GM12873 (cell line): ENCODE results near the gene PIP5KL1.
A peak's percentile ranks its signal among the peaks of the same experiment; 100 is the strongest.

Source experiments
- TF ChIP-seq, protein P1 (sequence below): IDR thresholded peaks from 2 replicates; pipeline ENCODE4 v1.5.1; 2012; ENCODE audit warnings: low read depth, mild to moderate bottlenecking, moderate library complexity, low read length, control low read depth; ENCODE audit not compliant: insufficient read depth; ENCODE audit errors: missing control alignments

Gene PIP5KL1

DNA sequence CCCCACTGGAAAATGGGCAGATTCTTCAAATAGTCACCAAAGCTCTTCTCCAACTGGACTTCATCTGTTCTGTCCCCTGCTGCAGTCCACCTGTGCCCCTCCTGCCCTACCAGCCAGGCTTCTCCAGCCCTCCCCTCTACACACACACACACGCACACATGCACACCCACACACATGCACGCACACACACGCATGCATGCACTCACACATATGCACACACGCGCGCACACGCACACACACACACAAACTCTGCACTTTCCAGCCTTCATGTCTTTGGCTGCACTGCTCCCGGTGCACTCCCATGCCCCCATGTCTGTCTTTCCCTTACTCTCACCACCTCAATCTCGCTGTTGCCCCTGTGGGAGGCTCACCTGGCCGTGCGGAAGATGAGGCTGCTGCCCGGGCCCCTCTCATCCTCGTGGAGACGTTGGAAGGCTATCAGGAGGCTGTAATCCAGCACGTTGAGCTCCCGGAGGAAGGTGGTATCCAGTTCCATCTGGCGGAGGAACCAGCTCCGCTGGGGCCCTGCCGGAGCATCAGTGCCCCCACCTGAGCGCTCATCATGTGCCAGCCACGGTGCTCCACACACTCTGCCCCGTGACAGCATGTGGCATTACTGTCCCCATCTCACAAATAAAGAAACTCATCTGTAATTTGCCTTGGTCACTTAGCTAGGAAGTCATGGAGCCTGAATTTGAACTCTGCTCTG, 5.7 kb downstream of the PIP5KL1 start:
- TF ChIP-seq, protein P1, sequence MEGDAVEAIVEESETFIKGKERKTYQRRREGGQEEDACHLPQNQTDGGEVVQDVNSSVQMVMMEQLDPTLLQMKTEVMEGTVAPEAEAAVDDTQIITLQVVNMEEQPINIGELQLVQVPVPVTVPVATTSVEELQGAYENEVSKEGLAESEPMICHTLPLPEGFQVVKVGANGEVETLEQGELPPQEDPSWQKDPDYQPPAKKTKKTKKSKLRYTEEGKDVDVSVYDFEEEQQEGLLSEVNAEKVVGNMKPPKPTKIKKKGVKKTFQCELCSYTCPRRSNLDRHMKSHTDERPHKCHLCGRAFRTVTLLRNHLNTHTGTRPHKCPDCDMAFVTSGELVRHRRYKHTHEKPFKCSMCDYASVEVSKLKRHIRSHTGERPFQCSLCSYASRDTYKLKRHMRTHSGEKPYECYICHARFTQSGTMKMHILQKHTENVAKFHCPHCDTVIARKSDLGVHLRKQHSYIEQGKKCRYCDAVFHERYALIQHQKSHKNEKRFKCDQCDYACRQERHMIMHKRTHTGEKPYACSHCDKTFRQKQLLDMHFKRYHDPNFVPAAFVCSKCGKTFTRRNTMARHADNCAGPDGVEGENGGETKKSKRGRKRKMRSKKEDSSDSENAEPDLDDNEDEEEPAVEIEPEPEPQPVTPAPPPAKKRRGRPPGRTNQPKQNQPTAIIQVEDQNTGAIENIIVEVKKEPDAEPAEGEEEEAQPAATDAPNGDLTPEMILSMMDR = no peak

DNA sequence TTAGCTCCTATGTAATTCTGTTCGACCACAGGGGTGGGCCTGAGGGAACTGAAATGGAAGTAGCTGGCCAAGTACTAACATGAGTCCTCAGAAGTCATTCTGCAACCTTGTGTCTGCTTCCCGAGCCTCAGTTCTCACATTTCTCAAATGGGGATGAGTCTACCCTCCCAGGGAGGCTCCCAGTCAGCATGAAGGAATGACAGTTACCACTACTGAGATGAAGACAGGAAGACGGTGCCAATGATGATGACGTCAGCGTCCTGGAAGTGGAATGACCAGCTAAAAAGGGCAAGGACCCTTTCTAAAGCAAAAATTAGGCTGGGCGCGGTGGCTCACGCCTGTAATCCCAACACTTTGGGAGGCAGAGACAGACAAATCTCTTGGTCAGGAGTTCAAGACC, 6.8 kb downstream of the PIP5KL1 start:
- TF ChIP-seq, protein P1 = no peak

DNA sequence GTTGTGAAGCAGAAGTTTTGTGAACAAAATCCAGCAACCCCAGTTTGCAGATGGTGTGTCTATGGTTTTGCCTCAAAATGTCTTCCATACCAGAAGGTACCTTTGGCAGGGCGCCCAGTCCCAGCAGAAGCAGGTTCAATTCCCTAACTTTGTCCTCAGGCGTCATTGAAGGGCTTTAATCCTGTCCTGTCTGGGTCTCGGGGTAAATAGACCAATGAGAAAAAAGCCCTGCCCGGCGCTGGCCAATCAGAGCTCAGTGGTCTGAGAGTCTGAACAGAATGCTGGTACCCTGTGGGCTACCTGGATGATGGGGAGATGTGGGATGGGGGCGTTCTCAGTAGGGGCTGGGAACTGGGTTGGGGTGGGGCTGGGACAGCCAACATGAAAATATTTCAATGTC, 7.5 kb downstream of the PIP5KL1 start:
- TF ChIP-seq, protein P1 = no peak

DNA sequence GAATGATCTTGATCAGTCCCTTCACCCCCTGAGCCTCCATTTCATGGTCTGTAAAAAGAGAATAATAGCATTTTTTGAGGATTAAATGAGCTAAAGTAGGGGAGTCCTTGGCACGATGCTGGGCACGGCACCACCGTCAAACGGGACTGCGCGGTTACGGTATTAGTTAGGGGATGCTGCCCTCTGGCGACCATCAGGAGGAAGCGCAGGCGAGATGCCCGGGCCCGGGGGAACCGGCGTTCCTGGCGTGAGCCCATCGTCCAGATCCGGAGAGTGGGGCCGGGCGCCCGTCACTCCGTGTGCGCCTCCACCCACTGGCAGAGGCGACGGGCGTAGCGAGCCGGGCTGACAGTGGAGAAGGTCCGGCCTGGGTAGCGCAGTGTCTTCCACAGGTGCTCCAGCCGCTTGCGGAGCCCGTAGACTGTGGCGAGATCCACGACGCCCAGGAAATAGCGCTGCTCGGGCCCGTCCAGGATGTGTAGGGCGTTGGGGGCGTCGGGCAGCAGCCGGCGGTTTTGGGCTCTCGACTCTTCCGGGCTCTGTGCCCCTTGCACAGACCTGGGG, 8.9 kb downstream of the PIP5KL1 start:
- TF ChIP-seq, protein P1 = peak; percentile 95

DNA sequence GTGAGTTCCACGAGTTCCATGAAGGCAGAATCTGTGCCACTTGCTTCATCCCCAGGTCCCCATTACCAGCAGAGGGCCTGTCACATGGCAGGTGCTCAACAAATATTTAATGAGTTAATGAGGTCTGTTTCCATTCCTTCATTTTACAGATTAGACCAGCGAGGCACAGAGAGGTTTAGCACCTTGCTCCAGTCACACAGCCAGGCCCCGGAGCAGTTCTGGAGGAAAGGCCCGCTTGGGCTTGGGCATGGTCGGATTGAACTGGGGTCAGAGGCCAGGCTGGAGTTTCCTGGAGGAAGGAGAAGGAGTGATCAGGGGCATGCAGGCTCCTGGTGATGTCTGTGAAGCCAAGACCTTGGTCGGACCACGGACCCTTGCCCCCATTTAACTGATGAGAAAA, 9.8 kb downstream of the PIP5KL1 start:
- TF ChIP-seq, protein P1 = no peak

DNA sequence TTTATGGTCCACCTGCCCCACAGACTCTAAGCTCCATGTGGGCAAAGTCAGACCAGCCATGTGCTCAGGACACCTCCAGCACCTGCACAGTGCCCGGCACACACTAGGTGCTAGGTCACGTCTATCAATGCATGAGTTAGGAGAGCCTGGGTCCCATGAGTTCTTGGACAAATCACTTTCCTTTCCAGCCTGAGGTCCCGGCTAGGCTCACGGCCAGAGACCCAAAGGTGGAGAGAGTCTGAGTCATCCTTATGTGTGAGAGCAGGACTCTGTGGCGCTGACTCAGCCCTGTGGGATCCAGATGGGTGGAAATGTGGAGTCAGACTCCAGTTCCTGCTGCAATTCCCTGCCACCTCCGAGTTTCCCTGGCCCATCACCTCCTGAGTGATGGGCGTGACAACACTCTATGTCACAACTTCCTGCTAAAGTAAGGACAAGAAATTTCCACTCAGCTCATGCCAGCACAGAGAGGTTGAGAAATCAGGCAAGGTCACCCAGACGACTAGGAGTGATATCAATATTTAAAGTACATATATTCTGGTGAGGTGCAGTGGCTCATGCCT, 11.2 kb downstream of the PIP5KL1 start:
- TF ChIP-seq, protein P1 = no peak

DNA sequence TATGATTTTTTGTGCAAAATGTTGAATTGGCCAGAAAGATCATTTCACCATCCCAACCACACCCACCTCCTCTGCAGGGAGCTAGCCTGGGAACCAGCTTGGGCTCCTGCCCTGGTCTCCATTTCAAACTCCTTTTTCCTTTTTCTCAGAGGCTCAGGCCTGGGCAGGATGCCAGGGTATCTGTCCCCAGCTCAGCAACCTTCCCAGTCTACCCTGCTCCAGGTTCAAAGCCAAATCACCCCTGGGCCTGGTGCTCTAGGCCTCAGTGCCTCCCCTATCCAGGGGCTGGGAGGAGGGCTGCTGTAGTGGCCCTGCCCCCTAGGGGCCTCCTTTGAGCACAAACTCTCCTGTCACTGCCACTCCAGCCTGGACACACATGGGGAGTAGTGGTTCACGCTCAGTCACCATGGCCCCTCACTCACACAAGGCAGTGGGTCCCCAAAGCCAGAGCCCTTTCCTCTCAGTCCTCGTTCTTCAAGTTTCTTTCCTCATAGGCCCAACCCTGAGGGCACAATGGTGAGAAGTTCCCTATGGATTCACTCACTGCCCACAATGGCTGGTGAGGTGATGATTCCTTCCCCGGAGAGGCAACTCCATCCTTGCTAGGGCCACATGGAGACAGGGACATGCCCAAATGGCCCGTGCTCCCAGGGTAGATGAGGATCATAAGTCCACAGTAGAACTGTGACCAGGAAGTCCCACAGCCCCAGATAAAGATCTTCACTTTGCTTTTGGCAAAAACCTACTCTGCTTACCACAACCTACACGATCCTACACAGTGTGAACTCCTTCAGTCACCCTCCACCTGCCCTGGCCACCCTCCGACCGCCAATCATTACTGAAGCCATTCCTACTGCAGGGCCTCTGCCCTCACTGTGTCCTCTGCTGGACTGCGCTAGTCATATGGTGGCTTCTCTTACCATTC, 12.1 kb downstream of the PIP5KL1 start:
- TF ChIP-seq, protein P1 = peak; percentile 46
